ENCODE measurements around the gene CHMP4A. TPM values are rescaled to one million over a fixed set of nuclear protein-coding genes. Genes with fewer than 3 reads are reported as not detected.

Gene CHMP4A
- total and polyA plus RNA-seq, 9 of the 15 experiments (the other 6 are each of a cell fraction or from before 2014, with no cell fraction given), result 28.8 to 104 (median 52.7) TPM

DNA sequence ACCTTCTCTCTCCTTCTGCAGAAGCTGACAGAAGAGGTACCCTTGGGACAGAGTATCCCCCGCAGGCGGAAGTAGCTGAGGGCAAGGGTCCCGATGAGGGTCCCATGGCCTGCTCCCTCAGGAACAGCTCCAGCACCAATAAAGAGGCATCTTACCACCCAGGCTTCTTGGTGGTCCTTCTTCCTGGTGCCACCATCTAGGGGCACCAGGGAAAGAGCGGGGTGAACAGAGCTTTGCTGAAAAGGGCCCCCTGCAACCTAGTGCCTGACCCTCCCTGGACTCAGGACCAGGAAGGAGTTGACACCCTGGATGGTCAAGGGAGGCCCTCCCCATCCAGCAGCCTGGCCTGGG is 52.8 kb downstream of the CHMP4A start:
- no peak overlapping the region for H2AFZ ChIP-seq (ENCODE audit: low read depth, low read length)
- in situ Hi-C loops (cut with MboI), result no loop called here
- TF ChIP-seq, protein P1, sequence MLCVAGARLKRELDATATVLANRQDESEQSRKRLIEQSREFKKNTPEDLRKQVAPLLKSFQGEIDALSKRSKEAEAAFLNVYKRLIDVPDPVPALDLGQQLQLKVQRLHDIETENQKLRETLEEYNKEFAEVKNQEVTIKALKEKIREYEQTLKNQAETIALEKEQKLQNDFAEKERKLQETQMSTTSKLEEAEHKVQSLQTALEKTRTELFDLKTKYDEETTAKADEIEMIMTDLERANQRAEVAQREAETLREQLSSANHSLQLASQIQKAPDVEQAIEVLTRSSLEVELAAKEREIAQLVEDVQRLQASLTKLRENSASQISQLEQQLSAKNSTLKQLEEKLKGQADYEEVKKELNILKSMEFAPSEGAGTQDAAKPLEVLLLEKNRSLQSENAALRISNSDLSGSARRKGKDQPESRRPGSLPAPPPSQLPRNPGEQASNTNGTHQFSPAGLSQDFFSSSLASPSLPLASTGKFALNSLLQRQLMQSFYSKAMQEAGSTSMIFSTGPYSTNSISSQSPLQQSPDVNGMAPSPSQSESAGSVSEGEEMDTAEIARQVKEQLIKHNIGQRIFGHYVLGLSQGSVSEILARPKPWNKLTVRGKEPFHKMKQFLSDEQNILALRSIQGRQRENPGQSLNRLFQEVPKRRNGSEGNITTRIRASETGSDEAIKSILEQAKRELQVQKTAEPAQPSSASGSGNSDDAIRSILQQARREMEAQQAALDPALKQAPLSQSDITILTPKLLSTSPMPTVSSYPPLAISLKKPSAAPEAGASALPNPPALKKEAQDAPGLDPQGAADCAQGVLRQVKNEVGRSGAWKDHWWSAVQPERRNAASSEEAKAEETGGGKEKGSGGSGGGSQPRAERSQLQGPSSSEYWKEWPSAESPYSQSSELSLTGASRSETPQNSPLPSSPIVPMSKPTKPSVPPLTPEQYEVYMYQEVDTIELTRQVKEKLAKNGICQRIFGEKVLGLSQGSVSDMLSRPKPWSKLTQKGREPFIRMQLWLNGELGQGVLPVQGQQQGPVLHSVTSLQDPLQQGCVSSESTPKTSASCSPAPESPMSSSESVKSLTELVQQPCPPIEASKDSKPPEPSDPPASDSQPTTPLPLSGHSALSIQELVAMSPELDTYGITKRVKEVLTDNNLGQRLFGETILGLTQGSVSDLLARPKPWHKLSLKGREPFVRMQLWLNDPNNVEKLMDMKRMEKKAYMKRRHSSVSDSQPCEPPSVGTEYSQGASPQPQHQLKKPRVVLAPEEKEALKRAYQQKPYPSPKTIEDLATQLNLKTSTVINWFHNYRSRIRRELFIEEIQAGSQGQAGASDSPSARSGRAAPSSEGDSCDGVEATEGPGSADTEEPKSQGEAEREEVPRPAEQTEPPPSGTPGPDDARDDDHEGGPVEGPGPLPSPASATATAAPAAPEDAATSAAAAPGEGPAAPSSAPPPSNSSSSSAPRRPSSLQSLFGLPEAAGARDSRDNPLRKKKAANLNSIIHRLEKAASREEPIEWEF (CRISPR knock-in tag; IDR thresholded peaks at IDR 0.05), result no peak
- TF ChIP-seq, protein P2, sequence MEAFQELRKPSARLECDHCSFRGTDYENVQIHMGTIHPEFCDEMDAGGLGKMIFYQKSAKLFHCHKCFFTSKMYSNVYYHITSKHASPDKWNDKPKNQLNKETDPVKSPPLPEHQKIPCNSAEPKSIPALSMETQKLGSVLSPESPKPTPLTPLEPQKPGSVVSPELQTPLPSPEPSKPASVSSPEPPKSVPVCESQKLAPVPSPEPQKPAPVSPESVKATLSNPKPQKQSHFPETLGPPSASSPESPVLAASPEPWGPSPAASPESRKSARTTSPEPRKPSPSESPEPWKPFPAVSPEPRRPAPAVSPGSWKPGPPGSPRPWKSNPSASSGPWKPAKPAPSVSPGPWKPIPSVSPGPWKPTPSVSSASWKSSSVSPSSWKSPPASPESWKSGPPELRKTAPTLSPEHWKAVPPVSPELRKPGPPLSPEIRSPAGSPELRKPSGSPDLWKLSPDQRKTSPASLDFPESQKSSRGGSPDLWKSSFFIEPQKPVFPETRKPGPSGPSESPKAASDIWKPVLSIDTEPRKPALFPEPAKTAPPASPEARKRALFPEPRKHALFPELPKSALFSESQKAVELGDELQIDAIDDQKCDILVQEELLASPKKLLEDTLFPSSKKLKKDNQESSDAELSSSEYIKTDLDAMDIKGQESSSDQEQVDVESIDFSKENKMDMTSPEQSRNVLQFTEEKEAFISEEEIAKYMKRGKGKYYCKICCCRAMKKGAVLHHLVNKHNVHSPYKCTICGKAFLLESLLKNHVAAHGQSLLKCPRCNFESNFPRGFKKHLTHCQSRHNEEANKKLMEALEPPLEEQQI (IDR thresholded peaks at IDR 0.05), result no peak
- TF ChIP-seq RB1 (IDR thresholded peaks at IDR 0.05; ENCODE audit: low read depth) (no peak), HLTF (IDR thresholded peaks at IDR 0.05) (no peak), RBM25 (IDR thresholded peaks at IDR 0.05; ENCODE audit: low read depth, low read length, severe bottlenecking) (no peak), CXXC5 (CRISPR knock-in tag; IDR thresholded peaks at IDR 0.05) (no peak), SPI1 (IDR thresholded peaks at IDR 0.05; ENCODE audit: borderline replicate concordance, low read depth, low read length) (no peak)
- TF ChIP-seq, protein P3, sequence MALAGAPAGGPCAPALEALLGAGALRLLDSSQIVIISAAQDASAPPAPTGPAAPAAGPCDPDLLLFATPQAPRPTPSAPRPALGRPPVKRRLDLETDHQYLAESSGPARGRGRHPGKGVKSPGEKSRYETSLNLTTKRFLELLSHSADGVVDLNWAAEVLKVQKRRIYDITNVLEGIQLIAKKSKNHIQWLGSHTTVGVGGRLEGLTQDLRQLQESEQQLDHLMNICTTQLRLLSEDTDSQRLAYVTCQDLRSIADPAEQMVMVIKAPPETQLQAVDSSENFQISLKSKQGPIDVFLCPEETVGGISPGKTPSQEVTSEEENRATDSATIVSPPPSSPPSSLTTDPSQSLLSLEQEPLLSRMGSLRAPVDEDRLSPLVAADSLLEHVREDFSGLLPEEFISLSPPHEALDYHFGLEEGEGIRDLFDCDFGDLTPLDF (CRISPR knock-in tag; IDR thresholded peaks at IDR 0.05), result no peak
- TF ChIP-seq, protein P4, sequence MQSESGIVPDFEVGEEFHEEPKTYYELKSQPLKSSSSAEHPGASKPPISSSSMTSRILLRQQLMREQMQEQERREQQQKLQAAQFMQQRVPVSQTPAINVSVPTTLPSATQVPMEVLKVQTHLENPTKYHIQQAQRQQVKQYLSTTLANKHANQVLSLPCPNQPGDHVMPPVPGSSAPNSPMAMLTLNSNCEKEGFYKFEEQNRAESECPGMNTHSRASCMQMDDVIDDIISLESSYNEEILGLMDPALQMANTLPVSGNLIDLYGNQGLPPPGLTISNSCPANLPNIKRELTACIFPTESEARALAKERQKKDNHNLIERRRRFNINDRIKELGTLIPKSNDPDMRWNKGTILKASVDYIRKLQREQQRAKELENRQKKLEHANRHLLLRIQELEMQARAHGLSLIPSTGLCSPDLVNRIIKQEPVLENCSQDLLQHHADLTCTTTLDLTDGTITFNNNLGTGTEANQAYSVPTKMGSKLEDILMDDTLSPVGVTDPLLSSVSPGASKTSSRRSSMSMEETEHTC (IDR thresholded peaks at IDR 0.05), result no peak

More for the DNA sequence above, 52.8 kb downstream of the CHMP4A start:
- WGBS (ENCODE audit: insufficient coverage, low coverage, missing lambda C conversion rate), result 100% methylated on average over 3 of the region's 4 CpGs
- no peaks in the 10 kb centered on the region for H3K9me3 ChIP-seq (replicated peaks; ENCODE audit: control insufficient read depth, insufficient read depth, low read depth, low read length)
- H3K36me3 ChIP-seq (ENCODE audit: control insufficient read depth, insufficient read depth, low read length), result peaks cover 70% of the 10 kb centered on the region; the same call in 2 of the 3 replicates
- ChIA-PET POLR2A (interaction anchor here (0.9 to 1.9 kb wide), 8 partner anchors 11 to 80 kb away, joined by 3 to 9 read pairs (median 4); partner anchors contain the start of genes IPO4, PCK2, PSME2 and RNF31), CTCF (ENCODE audit: low intra/inter-chr PET ratio) (interaction anchor here (0.8 kb wide), 1 partner anchor 147 kb away, joined by 4 read pairs; no protein-coding TSS in a partner anchor)
- H3K79me2 ChIP-seq (ENCODE audit: control insufficient read depth, insufficient read depth, low read length), result peaks cover 10% of the 10 kb centered on the region; the same call in 2 of the 3 replicates
- H3K9me1 ChIP-seq (ENCODE audit: control insufficient read depth, insufficient read depth, low read length), result no peaks in the 10 kb centered on the region
- no peak; the same call in 2 of the 3 replicates for ATAC-seq
- intact Hi-C loops (cut with micrococcal nuclease), result no loop called here
- no peak for FAIRE-seq
- H3K9ac ChIP-seq (ENCODE audit: insufficient read depth in 1 of 2, low read depth in 2 of 2, low read length in 2 of 2), result no peak overlapping the region
- H3K4me1 ChIP-seq (replicated peaks in 1 of 2; ENCODE audit: control insufficient read depth in 2 of 2, insufficient read depth in 2 of 2, low read length in 2 of 2), result peaks cover 10 to 23% of the 10 kb centered on the region in 2 experiments; a peak in 4 of 5 replicates
- no peaks in the 10 kb centered on the region for H4K20me1 ChIP-seq (replicated peaks; ENCODE audit: control insufficient read depth, insufficient read depth, low read length)
- no TSS peak for BruUV-seq (replicated peaks)
- H3K27ac ChIP-seq (ENCODE audit: extremely low read depth, low read depth, low read length), result peak overlapping the region; percentile 35; the same call in 1 of the 3 replicates
- DNase-seq (ENCODE audit: extremely low read depth in 1 of 4, low spot score in 3 of 4), result no peak
- H3K4me2 ChIP-seq (ENCODE audit: insufficient read depth, low read length), result peak overlapping the region; percentile 37; the same call in 1 of the 2 replicates
- no peaks in the 10 kb centered on the region for H3K27me3 ChIP-seq (ENCODE audit: control insufficient read depth in 2 of 2, insufficient read depth in 2 of 2, low read length in 2 of 2)
- no peak overlapping the region for H3K4me3 ChIP-seq

Data from K562 (cell line).